Activated naive CD4-positive, alpha-beta T cell treated with anti-CD3 and anti-CD28 coated beads for 36 hours (primary cell): ENCODE measurements around the gene HOXD4. TPM values are rescaled to one million over a fixed set of nuclear protein-coding genes. Genes with fewer than 3 reads are reported as not detected.

Source experiments
- CTCF ChIA-PET: fragments of 350-600 bp; sonication (Branson Sonifier 250); formaldehyde crosslinking; loops from one replicate; lab custom pipeline; 2021; ENCODE audit warnings: antibody characterized with exemption; lab: Charles Lee
- DNase-seq: peaks from one replicate; pipeline ENCODE4 v3.0.0-alpha.2; 2020
- H3K27ac Mint-ChIP-seq: one replicate; pipeline ENCODE4 v1.8.0; 2021; ENCODE audit warnings: mild to moderate bottlenecking, mixed read lengths
- H3K27me3 Mint-ChIP-seq: one replicate; pipeline ENCODE4 v1.8.0; 2021; ENCODE audit warnings: low read depth, mixed read lengths
- H3K36me3 Mint-ChIP-seq: one replicate; pipeline ENCODE4 v1.8.0; 2021; ENCODE audit warnings: low read depth, mixed read lengths
- H3K4me1 Mint-ChIP-seq: one replicate; pipeline ENCODE4 v1.8.0; 2021; ENCODE audit warnings: low read depth, mixed read lengths
- H3K4me3 Mint-ChIP-seq: one replicate; pipeline ENCODE4 v1.8.0; 2021; ENCODE audit warnings: mild to moderate bottlenecking, moderate library complexity, mixed read lengths
- H3K9me3 Mint-ChIP-seq: one replicate; pipeline ENCODE4 v1.8.0; 2021; ENCODE audit warnings: mixed read lengths
- intact Hi-C: fragments of 100-400 bp; cut with micrococcal nuclease; formaldehyde crosslinking; loops from one replicate; pipeline ENCODE4 v1.15.1; 2023
- total RNA-seq, 2 experiments: library from RNA; stranded (reverse); gene quantifications; one replicate each; pipeline ENCODE4 v1.2.3, GENCODE V29; 2021

The HOXD4 gene
- total RNA-seq, 2 experiments from 2014 or later, result not detected

GRCh38 chr2:176149481-176149938 is 1.8 kb upstream of the HOXD4 start:
- no peak overlapping the region for H3K4me3 Mint-ChIP-seq
- CTCF ChIA-PET, result no interaction called here
- no peak overlapping the region for H3K27ac Mint-ChIP-seq
- no peak for DNase-seq
- intact Hi-C loops, result no loop called here
- peaks cover 86% of the 10 kb centered on the region for H3K27me3 Mint-ChIP-seq
- H3K36me3 Mint-ChIP-seq, result no peaks in the 10 kb centered on the region
- H3K9me3 Mint-ChIP-seq, result no peaks in the 10 kb centered on the region
- H3K4me1 Mint-ChIP-seq, result peaks cover 17% of the 10 kb centered on the region

- CTCF ChIA-PET, result interaction anchor here (1.0 to 1.8 kb wide), 4 partner anchors 9 to 305 kb away, joined by 3 to 6 read pairs (median 6); no protein-coding TSS in a partner anchor
- no peak for DNase-seq
- intact Hi-C loops, result no loop called here
- no peaks in the 10 kb centered on the region for H3K36me3 Mint-ChIP-seq
- no peaks in the 10 kb centered on the region for H3K9me3 Mint-ChIP-seq
- H3K27ac Mint-ChIP-seq, result no peak overlapping the region
- H3K27me3 Mint-ChIP-seq, result peaks cover 85% of the 10 kb centered on the region
- H3K4me3 Mint-ChIP-seq, result no peak overlapping the region
- peaks cover 17% of the 10 kb centered on the region for H3K4me1 Mint-ChIP-seq
Measured at GRCh38 chr2:176149939-176150583, 1.3 kb upstream of the HOXD4 start.

- Mint-ChIP-seq H3K4me1 (peaks cover 17% of the 10 kb centered on the region), H3K27me3 (peaks cover 84% of the 10 kb centered on the region), H3K9me3 (no peaks in the 10 kb centered on the region), H3K36me3 (no peaks in the 10 kb centered on the region), H3K4me3 (no peak overlapping the region), H3K27ac (no peak overlapping the region)
- no peak for DNase-seq
- CTCF ChIA-PET, result interaction anchor here (0.6 to 1.8 kb wide), 5 partner anchors 10 to 782 kb away, joined by 3 to 6 read pairs (median 5); no protein-coding TSS in a partner anchor
- intact Hi-C loops, result no loop called here
Measured at GRCh38 chr2:176150584-176151441, 537 bp upstream of the HOXD4 start.

- H3K27me3 Mint-ChIP-seq, result peaks cover 80% of the 10 kb centered on the region
- H3K9me3 Mint-ChIP-seq, result no peaks in the 10 kb centered on the region
- CTCF ChIA-PET, result interaction anchor here (0.8 to 1.0 kb wide), 2 partner anchors 20 to 32 kb away, joined by 3 to 4 read pairs; no protein-coding TSS in a partner anchor
- no peak for DNase-seq
- no peak overlapping the region for H3K27ac Mint-ChIP-seq
- H3K4me1 Mint-ChIP-seq, result peaks cover 19% of the 10 kb centered on the region
- H3K4me3 Mint-ChIP-seq, result no peak overlapping the region
- intact Hi-C loops, result no loop called here
- no peaks in the 10 kb centered on the region for H3K36me3 Mint-ChIP-seq
Measured at GRCh38 chr2:176152350-176153181, 1.2 kb downstream of the HOXD4 start.

- CTCF ChIA-PET, result interaction anchor here (0.6 to 1.4 kb wide), 4 partner anchors 10 to 576 kb away, joined by 3 to 4 read pairs (median 4); no protein-coding TSS in a partner anchor
- Mint-ChIP-seq H3K4me3 (no peak overlapping the region), H3K27me3 (peaks cover 74% of the 10 kb centered on the region), H3K9me3 (no peaks in the 10 kb centered on the region), H3K27ac (no peak overlapping the region), H3K4me1 (peaks cover 26% of the 10 kb centered on the region), H3K36me3 (no peaks in the 10 kb centered on the region)
- intact Hi-C loops, result no loop called here
- DNase-seq, result no peak
Measured at GRCh38 chr2:176154576-176155252, 3.4 kb downstream of the HOXD4 start.

GRCh38 chr2:176155356-176156044 is 4.2 kb downstream of the HOXD4 start:
- intact Hi-C loops, result no loop called here
- CTCF ChIA-PET, result interaction anchor here (0.6 to 1.4 kb wide), 3 partner anchors 10 to 301 kb away, joined by 3 to 4 read pairs (median 4); no protein-coding TSS in a partner anchor
- DNase-seq, result no peak
- H3K36me3 Mint-ChIP-seq, result no peaks in the 10 kb centered on the region
- H3K4me1 Mint-ChIP-seq, result peaks cover 30% of the 10 kb centered on the region
- no peaks in the 10 kb centered on the region for H3K9me3 Mint-ChIP-seq
- peaks cover 73% of the 10 kb centered on the region for H3K27me3 Mint-ChIP-seq
- no peak overlapping the region for H3K27ac Mint-ChIP-seq
- H3K4me3 Mint-ChIP-seq, result no peak overlapping the region

GRCh38 chr2:176156301-176156806 is 5.0 kb downstream of the HOXD4 start:
- Mint-ChIP-seq H3K4me3 (no peak overlapping the region), H3K9me3 (no peaks in the 10 kb centered on the region), H3K27me3 (peaks cover 72% of the 10 kb centered on the region), H3K36me3 (no peaks in the 10 kb centered on the region), H3K4me1 (peaks cover 31% of the 10 kb centered on the region), H3K27ac (no peak overlapping the region)
- no peak for DNase-seq
- CTCF ChIA-PET, result interaction anchor here (0.6 kb wide), 1 partner anchor 302 kb away, joined by 3 read pairs; no protein-coding TSS in a partner anchor
- intact Hi-C loops, result no loop called here

GRCh38 chr2:176156807-176157498 is 5.6 kb downstream of the HOXD4 start, which contains the start of gene HOXD3:
TSS of gene HOXD3 (plus strand) at chr2:176157307. CDS start at chr2:176169115, 11,808 bp downstream.
- Mint-ChIP-seq H3K27ac (no peak within 1 kb of the TSS), H3K4me3 (peak within 1 kb of the TSS; percentile 32), H3K36me3 (no peaks in the 10 kb centered on the region), H3K9me3 (no peaks in the 10 kb centered on the region), H3K4me1 (peaks cover 29% of the 10 kb centered on the region), H3K27me3 (peaks cover 73% of the 10 kb centered on the region)
- CTCF ChIA-PET, result no interaction called here
- intact Hi-C loops, result no loop called here
- no peak for DNase-seq

- H3K27me3 Mint-ChIP-seq, result peaks cover 74% of the 10 kb centered on the region
- CTCF ChIA-PET, result no interaction called here
- peaks cover 26% of the 10 kb centered on the region for H3K4me1 Mint-ChIP-seq
- H3K27ac Mint-ChIP-seq, result no peak overlapping the region
- H3K4me3 Mint-ChIP-seq, result peak overlapping the region; percentile 32
- intact Hi-C loops, result loop anchor here (2.0 kb wide), 1 partner anchor 25 kb away; no protein-coding TSS in a partner anchor
- H3K36me3 Mint-ChIP-seq, result no peaks in the 10 kb centered on the region
- no peaks in the 10 kb centered on the region for H3K9me3 Mint-ChIP-seq
- DNase-seq, result no peak
Measured at GRCh38 chr2:176157499-176158185, 6.3 kb downstream of the HOXD4 start.

- intact Hi-C loops, result loop anchor here (2.0 kb wide), 1 partner anchor 25 kb away; no protein-coding TSS in a partner anchor
- Mint-ChIP-seq H3K27ac (no peak overlapping the region), H3K4me3 (peak overlapping the region; percentile 29), H3K4me1 (peaks cover 24% of the 10 kb centered on the region), H3K27me3 (peaks cover 74% of the 10 kb centered on the region), H3K9me3 (no peaks in the 10 kb centered on the region), H3K36me3 (no peaks in the 10 kb centered on the region)
- DNase-seq, result no peak
- CTCF ChIA-PET, result no interaction called here
Measured at GRCh38 chr2:176158186-176158591, 6.8 kb downstream of the HOXD4 start.
